Measurements from ENCODE around the gene ATXN3. TPM values are rescaled to one million over a fixed set of nuclear protein-coding genes. Genes with fewer than 3 reads are reported as not detected.

The ATXN3 gene
- total RNA-seq, 1 experiment from 2014 or later, result 24.9 TPM

DNA sequence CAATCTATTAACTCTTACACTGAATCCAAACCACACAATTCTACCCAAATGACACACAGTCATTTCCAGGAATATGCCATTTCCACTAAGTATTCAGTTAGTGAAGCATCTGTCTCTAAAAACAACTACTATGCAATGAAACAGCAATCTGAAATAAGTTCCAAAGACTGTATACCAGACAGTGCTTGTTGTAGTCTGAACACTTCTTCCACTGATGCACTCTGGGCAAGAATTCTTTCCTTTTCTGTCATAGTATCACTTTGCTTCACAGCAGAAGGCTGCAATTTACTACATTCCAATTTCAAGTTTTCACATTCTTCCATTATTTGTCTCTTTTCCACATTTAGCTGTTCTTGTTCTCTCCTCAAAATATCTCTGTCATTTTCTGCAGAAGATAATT lies 92.3 kb downstream of the ATXN3 start:
- intact Hi-C loops (cut with micrococcal nuclease), result no loop called here
- Mint-ChIP-seq H3K4me3 (ENCODE audit: unreplicated experiment) (no peak overlapping the region), H3K9me3 (ENCODE audit: unreplicated experiment) (no peaks in the 10 kb centered on the region), H3K27ac (ENCODE audit: low read depth, unreplicated experiment) (no peak overlapping the region), H3K27me3 (ENCODE audit: insufficient read depth, unreplicated experiment) (no peaks in the 10 kb centered on the region), H3K36me3 (ENCODE audit: insufficient read depth, unreplicated experiment) (peaks cover 78% of the 10 kb centered on the region), H3K4me1 (ENCODE audit: insufficient read depth, unreplicated experiment) (no peaks in the 10 kb centered on the region)
- ChIA-PET CTCF (no interaction called here), POLR2A (no interaction called here)
- no TSS peak for BruUV-seq (replicated peaks)
- TF ChIP-seq, protein P1, sequence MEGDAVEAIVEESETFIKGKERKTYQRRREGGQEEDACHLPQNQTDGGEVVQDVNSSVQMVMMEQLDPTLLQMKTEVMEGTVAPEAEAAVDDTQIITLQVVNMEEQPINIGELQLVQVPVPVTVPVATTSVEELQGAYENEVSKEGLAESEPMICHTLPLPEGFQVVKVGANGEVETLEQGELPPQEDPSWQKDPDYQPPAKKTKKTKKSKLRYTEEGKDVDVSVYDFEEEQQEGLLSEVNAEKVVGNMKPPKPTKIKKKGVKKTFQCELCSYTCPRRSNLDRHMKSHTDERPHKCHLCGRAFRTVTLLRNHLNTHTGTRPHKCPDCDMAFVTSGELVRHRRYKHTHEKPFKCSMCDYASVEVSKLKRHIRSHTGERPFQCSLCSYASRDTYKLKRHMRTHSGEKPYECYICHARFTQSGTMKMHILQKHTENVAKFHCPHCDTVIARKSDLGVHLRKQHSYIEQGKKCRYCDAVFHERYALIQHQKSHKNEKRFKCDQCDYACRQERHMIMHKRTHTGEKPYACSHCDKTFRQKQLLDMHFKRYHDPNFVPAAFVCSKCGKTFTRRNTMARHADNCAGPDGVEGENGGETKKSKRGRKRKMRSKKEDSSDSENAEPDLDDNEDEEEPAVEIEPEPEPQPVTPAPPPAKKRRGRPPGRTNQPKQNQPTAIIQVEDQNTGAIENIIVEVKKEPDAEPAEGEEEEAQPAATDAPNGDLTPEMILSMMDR (IDR thresholded peaks at IDR 0.05; ENCODE audit: unreplicated experiment), result no peak
- DNase-seq (ENCODE audit: unreplicated experiment), result no peak

DNA sequence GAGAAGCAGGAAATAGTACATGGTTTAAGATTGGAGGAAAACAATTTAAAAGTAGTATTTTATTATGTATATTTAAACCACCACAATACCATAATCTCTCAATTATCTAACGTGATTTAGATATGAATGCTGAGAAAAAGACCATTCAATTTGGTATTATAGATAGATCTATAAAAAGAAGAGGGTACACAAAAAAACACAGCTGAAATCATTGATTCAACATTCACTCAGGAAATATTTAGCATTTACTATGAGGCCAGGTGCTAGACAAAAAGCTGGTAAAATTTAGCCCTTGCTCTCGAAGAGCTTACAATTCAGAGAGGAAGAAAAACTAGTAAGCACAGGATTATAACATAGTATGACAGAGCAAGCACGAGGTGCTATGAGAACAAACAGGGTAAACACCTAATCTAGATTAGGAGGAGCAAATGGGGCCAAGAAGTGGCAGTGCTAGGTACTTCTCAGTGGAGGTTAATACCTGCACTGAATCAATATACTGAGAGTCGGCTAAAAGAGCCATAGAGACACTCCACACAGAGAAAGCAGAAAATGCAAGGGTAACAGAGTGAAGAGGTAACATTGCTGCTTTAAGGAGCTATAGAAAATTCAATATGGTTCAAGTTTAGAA lies 94.1 kb downstream of the ATXN3 start:
- CTCF ChIA-PET, result interaction anchor here (0.5 to 1.6 kb wide), 2 partner anchors 15 to 755 kb away, joined by 3 to 11 read pairs; no protein-coding TSS in a partner anchor
- POLR2A ChIA-PET, result interaction anchor here (0.8 to 1.1 kb wide), 3 partner anchors 8 to 28 kb away, joined by 3 to 6 read pairs (median 3); partner anchors contain the start of gene TRIP11
- Mint-ChIP-seq H3K4me3 (ENCODE audit: unreplicated experiment) (no peak overlapping the region), H3K9me3 (ENCODE audit: unreplicated experiment) (no peaks in the 10 kb centered on the region), H3K4me1 (ENCODE audit: insufficient read depth, unreplicated experiment) (no peaks in the 10 kb centered on the region), H3K27me3 (ENCODE audit: insufficient read depth, unreplicated experiment) (no peaks in the 10 kb centered on the region), H3K36me3 (ENCODE audit: insufficient read depth, unreplicated experiment) (peaks cover 75% of the 10 kb centered on the region), H3K27ac (ENCODE audit: low read depth, unreplicated experiment) (no peak overlapping the region)
- no TSS peak for BruUV-seq (replicated peaks)
- intact Hi-C loops (cut with micrococcal nuclease), result no loop called here
- DNase-seq (ENCODE audit: unreplicated experiment), result no peak
- TF ChIP-seq, protein P1 (IDR thresholded peaks at IDR 0.05; ENCODE audit: unreplicated experiment), result no peak

DNA sequence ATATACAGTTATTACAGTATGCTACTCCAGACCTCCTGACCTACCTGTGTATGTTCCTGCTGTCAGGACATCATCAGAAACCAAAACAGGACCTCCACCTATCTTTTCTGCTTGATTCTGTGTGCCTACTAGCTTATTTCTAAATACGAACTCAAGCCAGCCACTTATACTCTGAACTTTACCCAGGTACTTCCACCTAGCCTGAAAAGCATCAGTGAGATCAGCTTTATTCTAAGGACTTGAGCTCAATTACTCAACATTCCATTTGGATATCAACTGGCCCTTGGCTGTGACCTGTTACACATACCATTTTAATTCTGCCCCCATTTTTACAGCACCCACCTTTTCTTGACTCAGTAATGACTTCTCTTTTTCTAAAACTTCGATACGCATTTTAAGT lies 95.7 kb downstream of the ATXN3 start:
- intact Hi-C loops (cut with micrococcal nuclease), result no loop called here
- POLR2A ChIA-PET, result no interaction called here
- CTCF ChIA-PET, result interaction anchor here (0.7 to 1.1 kb wide), 2 partner anchors 14 to 676 kb away, joined by 3 to 7 read pairs; no protein-coding TSS in a partner anchor
- no peak for DNase-seq (ENCODE audit: unreplicated experiment)
- Mint-ChIP-seq H3K4me3 (ENCODE audit: unreplicated experiment) (no peak overlapping the region), H3K27ac (ENCODE audit: low read depth, unreplicated experiment) (no peak overlapping the region), H3K27me3 (ENCODE audit: insufficient read depth, unreplicated experiment) (no peaks in the 10 kb centered on the region), H3K4me1 (ENCODE audit: insufficient read depth, unreplicated experiment) (no peaks in the 10 kb centered on the region), H3K9me3 (ENCODE audit: unreplicated experiment) (no peaks in the 10 kb centered on the region), H3K36me3 (ENCODE audit: insufficient read depth, unreplicated experiment) (peaks cover 75% of the 10 kb centered on the region)
- no TSS peak for BruUV-seq (replicated peaks)
- TF ChIP-seq, protein P1 (IDR thresholded peaks at IDR 0.05; ENCODE audit: unreplicated experiment), result no peak

DNA sequence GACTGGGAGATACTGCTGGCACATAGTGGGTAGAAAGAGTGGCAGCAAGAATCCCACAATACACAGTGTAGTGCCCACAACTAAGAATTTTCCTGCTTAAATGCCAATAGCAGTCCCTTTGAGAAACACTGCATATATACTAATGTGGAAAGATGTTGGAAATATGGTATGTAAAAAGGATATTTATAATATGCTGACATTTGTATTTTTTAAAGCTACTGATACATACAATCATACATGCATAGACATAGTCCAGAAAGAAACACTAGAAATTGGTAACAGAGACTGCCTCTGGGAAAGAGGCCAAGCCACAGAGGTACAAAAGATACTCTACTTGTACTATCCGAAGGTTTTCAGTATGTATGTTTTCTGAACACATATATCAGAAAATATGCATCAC lies 96.8 kb downstream of the ATXN3 start:
- no peak for DNase-seq (ENCODE audit: unreplicated experiment)
- ChIA-PET CTCF (interaction anchor here (1.5 kb wide), 1 partner anchor 13 kb away, joined by 8 read pairs; no protein-coding TSS in a partner anchor), POLR2A (no interaction called here)
- H3K36me3 Mint-ChIP-seq (ENCODE audit: insufficient read depth, unreplicated experiment), result peaks cover 75% of the 10 kb centered on the region
- intact Hi-C loops (cut with micrococcal nuclease), result no loop called here
- no TSS peak for BruUV-seq (replicated peaks)
- no peaks in the 10 kb centered on the region for H3K9me3 Mint-ChIP-seq (ENCODE audit: unreplicated experiment)
- no peak overlapping the region for H3K4me3 Mint-ChIP-seq (ENCODE audit: unreplicated experiment)
- H3K27me3 Mint-ChIP-seq (ENCODE audit: insufficient read depth, unreplicated experiment), result no peaks in the 10 kb centered on the region
- H3K4me1 Mint-ChIP-seq (ENCODE audit: insufficient read depth, unreplicated experiment), result no peaks in the 10 kb centered on the region
- no peak overlapping the region for H3K27ac Mint-ChIP-seq (ENCODE audit: low read depth, unreplicated experiment)
- TF ChIP-seq, protein P1 (IDR thresholded peaks at IDR 0.05; ENCODE audit: unreplicated experiment), result no peak

Other genes starting within 250 kb of the ATXN3 start
- 11.8 and 12.6 TPM in 2 replicates for gene TC2N, start 239.0 kb downstream of the ATXN3 start, total RNA-seq (2022)
- gene FBLN5, start 158.9 kb downstream of the ATXN3 start, total RNA-seq (2022), result 4.3 and 14.8 TPM in 2 replicates
- 65.8 and 73.6 TPM in 2 replicates for gene TRIP11, start 66.5 kb downstream of the ATXN3 start, total RNA-seq (2022)
- 130 and 134 TPM in 2 replicates for gene NDUFB1, start 15.1 kb upstream of the ATXN3 start, total RNA-seq (2022)
- 116 and 121 TPM in 2 replicates for gene CPSF2, start 15.4 kb upstream of the ATXN3 start, total RNA-seq (2022)
- gene SLC24A4, start 216.6 kb upstream of the ATXN3 start, total RNA-seq (2022), result not detected in 2 replicates

Data from MCF 10A (cell line).